PC-9 (cell line): Measurements from ENCODE around the gene NUP188.

ENCODE experiments used
- EZH2 ChIP-seq: fragments of 200-600 bp; sonication (generic); IDR thresholded peaks from 2 replicates; pipeline ENCODE4 v1.8.0; 2017; ENCODE audit warnings: antibody characterized with exemption, low read depth
- TF ChIP-seq, protein P1 (sequence below): fragments of 200-600 bp; sonication (generic); conservative IDR thresholded peaks from 2 replicates; pipeline ENCODE4 v1.6.1; 2017; ENCODE audit warnings: mixed run types, antibody characterized with exemption, mild to moderate bottlenecking, moderate library complexity

DNA sequence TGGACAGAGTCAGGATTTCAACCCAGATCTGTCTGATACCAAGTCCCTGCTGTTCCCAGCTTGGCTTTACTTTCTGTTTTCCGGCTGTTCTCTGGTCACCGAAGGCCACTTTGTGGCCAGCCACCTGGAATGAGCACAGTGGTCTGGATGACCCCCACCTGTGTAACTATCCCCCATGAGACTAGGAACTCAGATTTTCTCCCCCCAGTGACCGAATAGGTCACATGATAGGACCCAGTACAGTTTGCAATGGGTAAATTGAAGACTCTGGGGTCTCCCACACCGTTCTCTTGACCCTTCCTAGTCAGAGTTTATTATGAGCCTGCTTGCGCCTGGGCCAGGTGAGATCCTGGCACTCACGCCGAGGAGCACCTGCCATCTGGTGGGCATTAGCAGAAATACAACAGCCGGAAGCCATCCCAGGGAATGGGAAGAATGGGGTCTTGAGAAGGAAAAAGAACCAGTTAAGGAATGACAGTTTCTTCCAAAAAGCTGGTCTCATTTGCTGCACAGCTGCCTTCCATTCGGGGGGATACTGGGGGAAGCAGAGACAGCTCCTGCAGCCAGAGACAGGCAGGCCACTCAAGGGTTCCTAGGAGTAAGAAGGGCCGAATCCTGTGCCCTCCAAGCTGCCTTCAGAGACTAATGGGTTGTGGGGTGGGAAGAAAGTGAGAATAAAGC lies 19.6 kb upstream of the NUP188 start:
- TF ChIP-seq, protein P1, sequence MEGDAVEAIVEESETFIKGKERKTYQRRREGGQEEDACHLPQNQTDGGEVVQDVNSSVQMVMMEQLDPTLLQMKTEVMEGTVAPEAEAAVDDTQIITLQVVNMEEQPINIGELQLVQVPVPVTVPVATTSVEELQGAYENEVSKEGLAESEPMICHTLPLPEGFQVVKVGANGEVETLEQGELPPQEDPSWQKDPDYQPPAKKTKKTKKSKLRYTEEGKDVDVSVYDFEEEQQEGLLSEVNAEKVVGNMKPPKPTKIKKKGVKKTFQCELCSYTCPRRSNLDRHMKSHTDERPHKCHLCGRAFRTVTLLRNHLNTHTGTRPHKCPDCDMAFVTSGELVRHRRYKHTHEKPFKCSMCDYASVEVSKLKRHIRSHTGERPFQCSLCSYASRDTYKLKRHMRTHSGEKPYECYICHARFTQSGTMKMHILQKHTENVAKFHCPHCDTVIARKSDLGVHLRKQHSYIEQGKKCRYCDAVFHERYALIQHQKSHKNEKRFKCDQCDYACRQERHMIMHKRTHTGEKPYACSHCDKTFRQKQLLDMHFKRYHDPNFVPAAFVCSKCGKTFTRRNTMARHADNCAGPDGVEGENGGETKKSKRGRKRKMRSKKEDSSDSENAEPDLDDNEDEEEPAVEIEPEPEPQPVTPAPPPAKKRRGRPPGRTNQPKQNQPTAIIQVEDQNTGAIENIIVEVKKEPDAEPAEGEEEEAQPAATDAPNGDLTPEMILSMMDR, result peak; percentile 95
- no peak for TF ChIP-seq EZH2
